Natural killer cell (primary cell): Measurements from ENCODE around the gene NTS. TPM values are rescaled to one million over a fixed set of nuclear protein-coding genes. Genes with fewer than 3 reads are reported as not detected.

Experiments
- ATAC-seq, 3 donors: fragments of 150-1000 bp in 2 of 3; fragments of 200-7000 bp in 1 of 3; cut with Tn5 transposase; 1 replicate in 1 of 3; 2 replicates in 2 of 3; pipeline ENCODE4 v1.10.0; 2021; ENCODE audit warnings: mild to moderate bottlenecking in 2 of 3, moderate library complexity in 2 of 3
- DNase-seq, 2 donors: peaks; one replicate each; pipeline versions ENCODE4 v3.0.0 to v3.0.0-alpha.2; 2013 to 2021; ENCODE audit warnings: mixed read lengths in 1 of 2
- H3K27ac ChIP-seq: one replicate; pipeline ENCODE4 v1.5.1; 2013; ENCODE audit warnings: mild to moderate bottlenecking, low read length
- H3K27me3 ChIP-seq: one replicate; pipeline ENCODE4 v1.6.1; 2013; ENCODE audit warnings: low read length; ENCODE audit not compliant: control insufficient read depth, insufficient read depth
- H3K36me3 ChIP-seq: one replicate; pipeline ENCODE4 v1.6.1; 2013; ENCODE audit warnings: low read length; ENCODE audit not compliant: control insufficient read depth, insufficient read depth
- H3K4me1 ChIP-seq: one replicate; pipeline ENCODE4 v1.6.1; 2013; ENCODE audit warnings: low read length; ENCODE audit not compliant: control insufficient read depth, insufficient read depth
- H3K4me3 ChIP-seq: one replicate; pipeline ENCODE4 v1.5.1; 2013; ENCODE audit warnings: low read length
- H3K9me3 ChIP-seq: one replicate; pipeline ENCODE4 v1.6.1; 2013; ENCODE audit warnings: low read length; ENCODE audit not compliant: control insufficient read depth, insufficient read depth
- H3K27ac Mint-ChIP-seq, 2 donors: one replicate each; pipeline ENCODE4 v1.8.0; 2022; ENCODE audit warnings: mild to moderate bottlenecking in 2 of 2, mixed read lengths in 2 of 2, moderate library complexity in 1 of 2
- H3K27me3 Mint-ChIP-seq, 2 donors: one replicate each; pipeline ENCODE4 v1.8.0; 2022; ENCODE audit warnings: low read depth in 2 of 2, mixed read lengths in 2 of 2
- H3K36me3 Mint-ChIP-seq: one replicate; pipeline ENCODE4 v1.8.0; 2022; ENCODE audit warnings: mixed read lengths
- H3K4me1 Mint-ChIP-seq, 2 donors: one replicate each; pipeline ENCODE4 v1.8.0; 2022; ENCODE audit warnings: mixed read lengths in 2 of 2
- H3K4me3 Mint-ChIP-seq: one replicate; pipeline ENCODE4 v1.8.0; 2022; ENCODE audit warnings: mild to moderate bottlenecking, moderate library complexity, mixed read lengths
- H3K9me3 Mint-ChIP-seq, 2 donors: one replicate each; pipeline ENCODE4 v1.8.0; 2022; ENCODE audit warnings: mixed read lengths in 2 of 2
- CTCF ChIP-seq: fragments of 200-600 bp; IDR thresholded peaks from one replicate; pipeline ENCODE4 v1.8.0; 2022; ENCODE audit warnings: antibody characterized with exemption
- WGBS: methylation state at CpG from one replicate; pipeline ENCODE4 v1.1.7; 2013; ENCODE audit warnings: missing lambda C conversion rate; ENCODE audit not compliant: insufficient coverage; 5-methylcytosine and 5-hydroxymethylcytosine counted together
- intact Hi-C: fragments of 100-400 bp; cut with micrococcal nuclease; formaldehyde crosslinking; loops from one replicate; pipeline ENCODE4 v1.14.2; 2022
- total RNA-seq, 4 donors: library from RNA; stranded (reverse); fragments of 120-200 nt in 1 of 4; gene quantifications; one replicate each; pipeline versions ENCODE4 v1.2.3 to v1.2.4, GENCODE V29; 2013 to 2022

NTS gene
- total RNA-seq, 3 donors from 2014 or later (not counting 1 experiment from before 2014, with no cell fraction given) = not detected

- DNase-seq = no peak
- intact Hi-C loops = no loop called here
- Histone ChIP-seq H3K4me1 (no peaks in the 10 kb centered on the region), H3K27ac (no peak overlapping the region), H3K36me3 (no peaks in the 10 kb centered on the region), H3K27me3 (no peaks in the 10 kb centered on the region), H3K9me3 (no peaks in the 10 kb centered on the region), H3K4me3 (no peak overlapping the region)
- TF ChIP-seq CTCF = no peak
- no peak overlapping the region for H3K4me3 Mint-ChIP-seq
- peaks cover 0 to 3% of the 10 kb centered on the region in 2 donors for H3K27me3 Mint-ChIP-seq
- WGBS = 17% methylated on average over 4 of the region's 4 CpGs
- H3K36me3 Mint-ChIP-seq = no peaks in the 10 kb centered on the region
- H3K27ac Mint-ChIP-seq = no peak overlapping the region
- no peak for ATAC-seq
- H3K9me3 Mint-ChIP-seq = no peaks in the 10 kb centered on the region
- H3K4me1 Mint-ChIP-seq = peaks cover 0 to 8% of the 10 kb centered on the region in 2 donors
These were observed 38.5 kb upstream of the NTS start for GRCh38 chr12:85835426-85836196.

GRCh38 chr12:85836197-85837090, 37.7 kb upstream of the NTS start, which contains the start of gene RASSF9:
Gene RASSF9 (minus strand): TSS chr12:85836409. CDS start chr12:85836201, 208 bp downstream.
- Histone ChIP-seq H3K9me3 (no peaks in the 10 kb centered on the region), H3K36me3 (no peaks in the 10 kb centered on the region), H3K27me3 (no peaks in the 10 kb centered on the region), H3K4me1 (no peaks in the 10 kb centered on the region), H3K27ac (no peak within 1 kb of the TSS), H3K4me3 (no peak within 1 kb of the TSS)
- Mint-ChIP-seq H3K9me3 (no peaks in the 10 kb centered on the region), H3K4me3 (no peak within 1 kb of the TSS), H3K27me3 (peaks cover 0 to 3% of the 10 kb centered on the region in 2 donors), H3K27ac (no peak within 1 kb of the TSS), H3K36me3 (no peaks in the 10 kb centered on the region), H3K4me1 (peaks cover 0 to 8% of the 10 kb centered on the region in 2 donors)
- no peak for ATAC-seq
- no peak for TF ChIP-seq CTCF
- intact Hi-C loops = no loop called here
- DNase-seq = no peak
- 31% methylated on average over 15 of the region's 15 CpGs for WGBS

- no peak overlapping the region for H3K27ac ChIP-seq
- no peaks in the 10 kb centered on the region for H3K27me3 ChIP-seq
- peaks cover 4% of the 10 kb centered on the region for H3K9me3 ChIP-seq
- no peaks in the 10 kb centered on the region for H3K4me1 ChIP-seq
- no peaks in the 10 kb centered on the region for H3K36me3 Mint-ChIP-seq
- no peak overlapping the region for H3K4me3 ChIP-seq
- 86% methylated on average over 17 of the region's 17 CpGs for WGBS
- no peaks in the 10 kb centered on the region for H3K9me3 Mint-ChIP-seq
- intact Hi-C loops = no loop called here
- no peak for TF ChIP-seq CTCF
- DNase-seq (no peak), ATAC-seq (no peak)
- H3K27ac Mint-ChIP-seq = no peak overlapping the region
- no peaks in the 10 kb centered on the region for H3K27me3 Mint-ChIP-seq
- H3K4me3 Mint-ChIP-seq = no peak overlapping the region
- no peaks in the 10 kb centered on the region for H3K36me3 ChIP-seq
- no peaks in the 10 kb centered on the region for H3K4me1 Mint-ChIP-seq
These were observed 30.3 kb upstream of the NTS start for GRCh38 chr12:85843606-85844310.
